GM18517 (cell line): ENCODE measurements around the gene FAR2.
"Not testable (repeated sequence)": the region's sequence is repeated elsewhere in the genome, so short reads cannot be mapped to it uniquely, and the experiment has no call there.

Source experiments
- ATAC-seq: cut with Tn5 transposase; IDR thresholded peaks from one replicate; pipeline ENCODE4 v1.9.1; 2021; ENCODE audit warnings: mild to moderate bottlenecking, moderate library complexity; ENCODE audit not compliant: unreplicated experiment

Gene FAR2

DNA sequence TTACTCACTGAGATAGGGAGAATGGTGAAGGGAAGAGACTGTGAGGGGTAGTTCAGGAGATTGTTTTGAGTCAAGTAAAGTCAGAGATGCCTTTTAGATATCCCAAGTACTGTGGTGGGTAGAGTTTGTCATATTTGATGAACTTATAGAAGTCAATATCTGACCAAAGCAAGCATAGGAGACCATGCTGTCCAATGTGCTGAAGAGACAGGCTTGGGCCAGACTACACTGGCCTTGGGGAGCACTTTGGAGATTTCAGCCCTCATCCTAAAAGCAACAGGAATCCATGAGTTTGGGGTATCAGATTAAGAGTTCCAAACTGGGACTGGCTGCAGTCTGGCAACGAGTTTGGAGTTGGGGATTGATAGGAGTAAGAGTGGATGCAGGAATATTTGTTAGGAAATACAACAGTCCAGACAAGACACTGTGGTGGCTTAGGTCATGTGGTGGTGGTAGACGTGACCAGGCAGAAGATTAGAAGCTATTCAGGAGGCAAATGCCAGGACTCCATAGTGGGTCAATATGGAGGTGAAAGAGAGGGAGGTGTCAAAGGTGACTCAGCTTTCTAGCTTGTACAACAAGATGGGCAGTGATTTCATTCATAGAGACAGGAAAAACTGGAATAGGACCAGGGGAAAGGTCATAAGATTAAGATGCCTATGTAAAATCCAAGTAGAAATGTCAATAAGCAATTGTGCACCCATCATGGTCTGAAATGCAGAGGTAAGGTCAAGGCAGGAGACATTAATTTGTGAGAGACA, 81.9 kb downstream of the FAR2 start:
- ATAC-seq: no peak

DNA sequence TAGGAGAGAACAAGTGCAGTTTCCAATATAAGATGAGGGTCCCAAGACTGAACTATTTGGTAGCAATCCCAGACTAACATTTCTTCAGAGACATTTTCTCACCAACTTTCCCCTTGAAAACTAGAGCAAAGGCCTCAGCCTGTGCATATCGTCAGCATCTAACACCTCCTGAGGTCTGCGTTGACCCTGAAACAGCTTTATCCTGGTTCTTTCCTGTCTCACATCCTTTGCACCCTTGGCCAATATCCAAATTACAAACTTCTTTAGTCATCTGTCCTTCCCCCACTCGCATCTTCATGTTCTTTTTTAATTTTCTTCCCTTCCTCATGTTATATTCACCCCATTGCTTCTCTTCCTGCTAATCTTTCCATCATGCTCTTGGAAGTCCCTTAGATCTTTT, 83.0 kb downstream of the FAR2 start:
- ATAC-seq: no peak

GRCh38 chr12:29234552-29234951, 85.5 kb downstream of the FAR2 start:
- no peak for ATAC-seq

- ATAC-seq: no peak
Measured at GRCh38 chr12:29234965-29235626, 86.0 kb downstream of the FAR2 start.

GRCh38 chr12:29238822-29239291, 89.8 kb downstream of the FAR2 start:
- ATAC-seq: no peak

DNA sequence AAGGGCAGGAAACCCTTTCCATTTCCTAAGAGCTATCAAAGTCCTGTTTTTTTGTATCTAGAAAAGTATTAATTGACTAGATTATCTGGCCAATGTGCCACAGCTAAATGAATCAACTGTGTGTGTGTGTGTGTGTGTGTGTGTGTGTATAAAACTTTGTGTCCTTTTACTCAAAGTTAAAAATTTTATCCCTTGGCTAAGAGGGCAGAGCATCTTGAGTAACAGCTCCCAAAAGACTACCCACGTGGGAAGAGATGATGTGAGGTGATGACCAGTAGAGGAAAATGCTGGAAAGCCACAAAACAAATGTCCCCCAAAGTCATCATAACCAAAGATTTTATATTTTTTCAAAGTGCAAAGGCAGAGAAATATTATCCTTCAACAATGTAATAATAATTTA, 90.3 kb downstream of the FAR2 start:
- ATAC-seq: no peak

DNA sequence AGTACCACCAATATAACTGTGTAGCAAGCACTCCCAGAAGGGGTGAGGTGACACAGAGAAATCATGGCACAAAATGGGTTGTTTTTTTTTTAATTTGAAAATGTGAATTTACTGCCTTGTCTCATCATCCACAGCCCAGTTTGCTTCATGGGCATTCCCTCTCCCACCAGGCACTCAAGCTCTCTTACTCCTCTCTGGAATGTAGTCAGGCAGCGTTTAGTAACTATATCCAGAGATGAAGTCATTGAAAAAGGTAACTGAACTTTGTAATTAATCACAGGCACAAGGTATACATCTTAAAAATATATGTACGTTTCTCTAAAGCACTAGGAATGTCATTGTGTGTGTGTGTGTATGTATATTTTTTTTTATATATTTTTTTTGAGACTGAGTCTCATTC, 91.4 kb downstream of the FAR2 start:
- ATAC-seq: no peak

DNA sequence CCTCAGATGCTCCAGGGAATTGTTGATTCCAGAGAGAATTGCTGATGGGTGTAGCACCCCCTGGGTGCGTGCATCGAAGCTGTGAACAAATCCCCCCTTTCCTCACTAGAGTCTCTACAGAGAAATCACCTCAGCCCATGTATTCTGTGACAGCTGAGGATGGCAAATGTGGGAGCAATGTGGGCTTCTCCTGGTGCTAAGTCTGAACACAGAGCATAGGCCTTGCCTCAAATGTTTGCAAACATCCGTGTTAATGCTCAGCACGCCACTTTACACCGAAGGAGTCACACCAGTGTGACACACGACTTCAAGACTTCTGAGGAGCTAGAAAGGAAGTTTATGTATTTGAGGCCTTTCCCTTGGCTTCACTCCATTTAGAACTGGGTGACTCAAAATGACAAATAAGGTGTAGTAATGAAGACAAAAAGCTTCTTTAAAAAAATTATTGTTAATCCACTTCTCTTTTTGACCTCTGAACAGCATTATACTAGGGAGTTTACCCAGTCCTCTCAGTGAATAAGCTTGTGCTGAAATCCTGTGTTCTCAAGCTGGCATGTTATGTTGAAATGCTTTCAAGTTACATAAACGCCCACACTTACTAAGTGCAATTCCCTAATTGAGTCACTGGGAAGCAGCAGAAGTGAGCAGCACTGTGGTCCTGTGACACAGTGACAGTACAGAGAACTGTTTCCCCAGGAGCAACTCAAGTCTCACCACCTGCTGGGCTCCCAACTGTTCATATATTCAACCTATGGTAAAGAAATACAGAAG, 92.9 kb downstream of the FAR2 start:
- peak; percentile 84 for ATAC-seq

DNA sequence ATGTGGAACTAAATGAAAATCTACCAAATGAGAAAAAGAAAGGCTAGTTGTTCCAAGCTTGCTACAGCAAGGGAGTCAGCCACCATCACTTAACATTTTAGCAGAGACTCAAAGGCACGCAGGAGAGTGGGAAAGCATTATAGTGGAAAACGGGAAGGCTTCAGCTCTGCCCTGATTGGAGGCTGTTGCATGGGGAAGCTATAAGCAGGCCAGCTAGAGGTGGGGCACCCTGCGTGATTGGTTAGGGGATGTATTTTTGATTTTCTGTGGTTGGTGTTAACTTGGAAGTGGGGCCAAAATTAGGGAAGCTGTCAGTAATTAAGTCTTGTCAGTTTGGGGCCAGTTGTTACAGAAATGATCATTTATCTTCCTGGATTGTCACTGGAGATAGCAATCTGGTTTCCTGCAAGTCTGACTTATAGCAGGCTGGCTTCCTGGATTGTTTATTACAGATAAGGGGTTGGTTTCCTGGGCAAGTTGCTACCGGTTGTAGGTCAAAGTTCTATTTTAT, 93.9 kb downstream of the FAR2 start:
- no peak for ATAC-seq

DNA sequence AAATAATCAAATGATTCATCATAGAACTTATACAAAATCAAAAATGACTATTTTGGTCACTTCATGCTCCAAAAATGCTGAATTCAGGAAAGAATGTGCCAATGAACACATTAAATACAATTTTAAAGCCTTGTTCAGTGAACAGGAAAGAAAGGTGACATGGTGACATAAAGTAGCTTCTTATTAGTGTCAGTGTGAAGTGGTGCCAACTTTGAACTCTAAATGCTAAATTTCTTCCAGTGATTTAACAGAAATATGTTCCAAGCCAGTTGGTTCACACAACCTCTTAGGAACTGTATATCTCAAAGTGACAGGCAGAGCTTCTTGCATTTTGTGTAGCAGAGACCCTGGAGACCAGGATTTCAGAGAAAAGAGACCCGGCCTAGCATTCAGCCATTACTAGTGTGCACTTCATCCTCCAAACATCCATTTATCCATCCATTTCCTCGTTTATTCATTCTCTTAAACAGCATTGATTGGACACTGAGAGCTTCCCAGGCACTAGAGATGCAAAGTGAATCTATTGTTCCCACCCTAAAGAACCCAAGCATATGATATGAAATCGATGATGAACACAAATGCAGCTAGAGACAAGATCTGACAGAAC, 95.2 kb downstream of the FAR2 start:
- no peak for ATAC-seq

DNA sequence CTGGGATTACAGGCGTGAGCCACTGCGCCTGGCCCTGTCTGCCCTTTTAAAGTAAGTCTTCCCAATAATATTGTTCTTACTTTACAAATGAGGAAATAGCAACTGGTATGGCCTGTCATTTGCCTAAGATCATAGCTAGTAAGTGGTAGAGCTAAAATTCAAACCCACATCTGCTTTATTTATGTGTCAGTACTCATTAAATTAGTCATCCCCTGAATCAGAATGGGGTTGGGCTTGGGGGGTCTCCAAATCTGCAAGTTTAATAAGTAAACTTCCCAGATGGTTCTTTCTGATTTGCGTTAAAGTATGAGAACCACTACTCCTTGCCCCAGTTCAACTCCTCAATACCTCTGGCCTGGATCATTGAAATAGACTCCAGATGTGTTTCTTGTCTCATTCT, 96.2 kb downstream of the FAR2 start:
- no peak for ATAC-seq

DNA sequence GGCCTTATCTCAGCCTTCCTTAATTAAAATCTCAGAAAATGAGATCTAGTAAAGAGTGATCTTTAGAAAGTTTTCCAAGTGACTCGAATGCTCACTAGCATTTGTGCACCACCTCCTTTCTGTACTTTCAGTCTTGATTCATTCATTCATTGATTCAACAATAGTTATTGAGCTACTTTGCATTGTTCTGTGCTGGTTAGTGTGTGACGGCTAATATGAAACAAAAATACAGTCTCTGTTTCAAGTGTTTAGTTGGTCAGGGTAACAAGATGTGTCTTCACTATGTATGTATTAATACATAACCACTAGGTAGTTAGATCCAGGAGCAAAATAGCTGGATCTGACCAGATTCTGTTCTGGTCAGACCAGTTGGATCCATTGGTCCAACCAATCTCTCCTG, 100.9 kb downstream of the FAR2 start:
- ATAC-seq: no peak

- no peak for ATAC-seq
Measured at GRCh38 chr12:29253906-29254625, 105.0 kb downstream of the FAR2 start.

DNA sequence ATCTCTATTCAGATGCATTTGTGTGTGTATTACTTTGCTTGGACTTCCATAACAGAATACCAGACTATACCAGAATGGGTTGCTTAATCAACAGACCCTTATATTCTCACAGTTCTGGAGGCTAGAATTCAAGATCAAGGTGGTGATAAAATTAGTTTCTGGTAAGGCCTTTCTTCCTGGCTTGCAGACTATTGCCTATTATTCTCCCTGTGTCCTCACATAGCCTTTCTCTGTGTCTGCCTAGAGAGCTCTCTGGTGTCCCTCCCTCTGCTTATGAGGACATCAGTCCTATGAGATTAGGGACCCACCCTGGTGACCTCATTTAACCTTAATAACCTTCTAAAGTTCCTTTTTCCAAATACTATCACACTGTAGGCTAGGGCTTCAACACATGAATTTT, 106.0 kb downstream of the FAR2 start:
- no peak for ATAC-seq

DNA sequence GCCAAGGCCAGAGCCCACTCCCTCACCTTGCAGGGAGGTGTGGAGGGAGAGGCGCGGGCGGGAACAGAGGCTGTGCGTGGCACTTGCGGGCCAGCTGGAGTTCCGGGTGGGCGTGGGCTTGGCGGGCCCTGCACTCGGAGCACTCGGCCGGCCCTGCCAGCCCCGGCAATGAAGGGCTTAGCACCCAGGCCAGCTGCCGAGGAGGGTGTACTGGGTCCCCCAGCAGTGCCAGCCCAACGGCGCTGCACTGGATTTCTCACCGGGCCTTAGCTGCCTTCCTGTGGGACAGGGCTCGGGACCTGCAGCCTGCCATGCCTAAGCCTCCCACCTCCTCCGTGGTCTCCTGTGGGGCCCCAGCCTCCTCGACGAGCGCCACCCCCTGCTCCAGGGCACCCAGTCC, 107.5 kb downstream of the FAR2 start:
- no peak for ATAC-seq

- not testable (repeated sequence) for ATAC-seq
Measured at GRCh38 chr12:29257687-29258086, 108.6 kb downstream of the FAR2 start.

DNA sequence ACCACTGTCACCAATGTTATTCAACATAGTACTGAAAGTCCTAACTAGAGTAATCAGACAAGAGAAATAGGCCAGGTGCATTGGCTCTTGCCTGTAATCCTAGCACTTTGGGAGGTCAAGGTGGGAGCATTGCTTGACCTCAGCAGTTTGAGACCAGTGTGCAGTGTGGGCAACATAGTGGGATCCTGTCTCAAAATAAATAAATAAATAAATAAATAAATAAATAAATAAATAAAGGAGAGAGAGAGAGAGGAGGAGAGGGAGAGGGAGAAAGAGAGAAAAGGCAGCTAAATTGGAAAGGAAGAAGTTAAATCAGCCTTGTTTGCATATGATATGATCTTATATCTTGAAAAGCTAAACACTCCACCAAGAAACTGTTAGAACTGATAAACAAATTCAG, 115.3 kb downstream of the FAR2 start:
- ATAC-seq: no peak

- ATAC-seq: no peak
Measured at GRCh38 chr12:29269706-29270408, 120.8 kb downstream of the FAR2 start.

DNA sequence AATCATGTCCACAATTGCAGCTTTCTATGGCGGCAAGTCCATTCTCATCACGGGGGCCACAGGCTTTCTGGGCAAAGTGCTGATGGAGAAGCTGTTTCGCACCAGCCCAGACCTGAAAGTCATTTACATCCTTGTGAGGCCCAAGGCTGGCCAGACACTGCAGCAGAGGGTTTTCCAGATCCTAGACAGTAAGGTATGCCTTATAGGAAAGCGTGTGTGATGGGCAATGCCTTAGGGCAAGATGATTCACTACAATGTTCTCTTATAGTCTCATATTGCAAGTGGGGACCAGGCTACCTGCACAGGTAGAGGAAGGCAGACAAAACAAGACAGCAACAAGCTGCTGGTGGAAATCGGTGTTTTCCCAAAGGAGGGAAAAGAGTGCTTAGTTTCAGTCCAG, 121.4 kb downstream of the FAR2 start:
- ATAC-seq: no peak
